GF-D8 (cell line): Measurements from ENCODE around the gene TECTA.
"Not testable (repeated sequence)": the region's sequence is repeated elsewhere in the genome, so short reads cannot be mapped to it uniquely, and the experiment has no call there.

Experiments used
- DNase-seq: peaks from one replicate; lab custom pipeline; 2025; lab: John Stamatoyannopoulos, UW

The TECTA gene

GRCh38 chr11:121235057-121235456, 134.0 kb downstream of the TECTA start:
- DNase-seq = no peak

- no peak for DNase-seq
These were observed 135.3 kb downstream of the TECTA start for GRCh38 chr11:121236115-121237001.

GRCh38 chr11:121237247-121237646, 136.2 kb downstream of the TECTA start:
- not testable (repeated sequence) for DNase-seq

- no peak for DNase-seq
These were observed 136.9 kb downstream of the TECTA start for GRCh38 chr11:121237686-121238658.

GRCh38 chr11:121238956-121239355, 137.9 kb downstream of the TECTA start:
- DNase-seq = no peak

DNA sequence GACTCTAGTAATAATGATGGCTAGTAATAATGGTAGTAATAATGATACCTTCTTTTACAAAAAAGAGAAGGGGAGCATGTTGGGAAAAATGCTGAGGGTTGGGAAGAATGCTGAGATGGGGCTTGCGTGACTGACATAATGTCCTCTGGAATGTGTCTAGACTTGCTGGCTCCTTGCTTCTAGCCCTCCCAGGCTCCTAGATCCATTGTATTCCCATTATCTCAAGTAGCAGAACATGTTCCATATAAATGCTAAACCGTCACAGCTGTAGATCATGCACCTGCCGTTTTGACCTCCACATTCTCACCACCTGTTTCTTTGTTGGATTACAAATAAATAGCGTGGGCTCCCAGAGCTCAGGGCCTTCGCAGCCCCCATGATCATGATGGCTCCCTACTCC, 139.0 kb downstream of the TECTA start:
- DNase-seq = not testable (repeated sequence)

DNA sequence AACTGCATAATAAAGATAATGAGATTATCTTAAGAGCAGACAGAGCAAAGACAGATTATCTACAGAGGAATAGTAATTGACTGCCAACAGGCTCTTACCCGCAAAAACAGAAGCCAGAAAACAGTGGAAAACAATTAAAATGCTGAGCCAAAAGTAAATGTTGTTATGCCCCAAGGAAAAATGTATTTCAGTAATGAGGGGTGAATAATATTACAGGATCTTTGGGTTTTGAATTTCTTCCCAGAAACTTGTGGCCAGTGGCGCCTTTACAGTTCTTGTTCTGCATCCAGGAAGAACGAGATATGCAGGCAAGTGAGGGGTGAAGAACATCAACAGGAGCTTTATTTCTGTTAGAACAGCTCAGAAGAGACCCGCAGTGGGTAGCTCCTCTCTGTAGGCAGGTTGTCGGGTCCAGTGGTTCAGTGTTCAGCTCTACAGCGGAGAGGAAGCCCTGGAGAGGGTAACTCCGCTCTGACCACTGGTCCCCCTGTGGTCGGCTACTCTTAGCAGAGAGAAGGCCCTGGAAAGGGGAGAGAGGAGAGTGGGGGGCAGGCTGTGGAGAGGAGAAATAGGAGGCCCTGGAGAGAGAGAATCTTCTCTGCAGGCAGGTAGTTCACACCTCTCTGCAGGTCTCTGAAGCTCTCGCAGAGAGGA, 139.7 kb downstream of the TECTA start:
- no peak for DNase-seq
